Prostate gland (tissue), 2 donors: ENCODE results near the gene DOCK4.

Experiments used
- CTCF ChIP-seq, 4 experiments: fragments of 200-600 bp in 2 of 4; fragments of 450-650 bp in 2 of 4; sonication (generic) in 2 of 4; IDR thresholded peaks; 1 replicate in 3 of 4; 2 replicates in 1 of 4; pipeline ENCODE4 v1.5.1; 2016 to 2019; ENCODE audit warnings: antibody characterized with exemption in 4 of 4, mild to moderate bottlenecking in 2 of 4, moderate library complexity in 2 of 4
- POLR2A ChIP-seq: fragments of 450-650 bp; IDR thresholded peaks from one replicate; pipeline ENCODE4 v1.6.1; 2016; ENCODE audit warnings: antibody characterized with exemption, mild to moderate bottlenecking

GRCh38 chr7:112228632-112229031, 22.4 kb upstream of the DOCK4 start:
- TF ChIP-seq CTCF (IDR thresholded peaks at IDR 0.05) (no peak), POLR2A (no peak)
